ENCODE measurements around the gene FYTTD1.

- TF ChIP-seq CTCF (conservative IDR thresholded peaks at IDR 0.05 in 1 of 2, IDR thresholded peaks at IDR 0.05 in 1 of 2; ENCODE audit: extremely low read depth in 1 of 2, insufficient read depth in 1 of 2, low read depth in 1 of 2, low read length in 2 of 2) (no peak), EZH2 (IDR thresholded peaks at IDR 0.05; ENCODE audit: borderline replicate concordance, low read length) (no peak)
Observed at GRCh38 chr3:197800379-197800778, 50.7 kb downstream of the FYTTD1 start.
